Measurements from ENCODE around the gene PIK3R6. TPM values are rescaled to one million over a fixed set of nuclear protein-coding genes. Genes with fewer than 3 reads are reported as not detected.

The PIK3R6 gene
- total and polyA plus RNA-seq, 2 experiments from 2014 or later: 0.11 to 0.24 TPM

DNA sequence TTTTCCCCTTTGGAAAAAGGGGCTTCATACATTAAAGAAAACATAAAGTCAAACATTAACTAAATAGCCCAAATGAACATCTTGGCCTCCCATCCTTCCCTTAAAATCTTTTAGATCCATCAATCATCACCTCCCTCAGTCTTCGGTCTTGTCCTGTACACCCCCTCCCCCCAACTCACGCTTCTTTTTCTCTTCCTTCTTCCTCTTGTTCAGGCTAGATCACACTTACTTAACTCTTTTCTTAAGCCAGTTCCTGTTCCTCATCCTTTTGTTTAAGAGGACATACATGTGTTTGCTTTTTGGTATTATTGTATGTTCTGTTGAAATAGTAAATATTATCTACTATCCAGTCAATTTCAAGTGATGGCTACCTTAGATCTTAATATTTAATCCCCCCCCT lies 73.8 kb downstream of the PIK3R6 start:
- ATAC-seq (no peak), DNase-seq (ENCODE audit: low spot score) (no peak)
- H3K36me3 Mint-ChIP-seq (ENCODE audit: low read depth): peaks cover 11% of the 10 kb centered on the region; the same call in 2 of the 3 replicates
- peaks cover 17% of the 10 kb centered on the region for H3K9me3 Mint-ChIP-seq
- H4K20me1 ChIP-seq (replicated peaks; ENCODE audit: insufficient read depth): no peaks in the 10 kb centered on the region
- H3K79me2 ChIP-seq (replicated peaks; ENCODE audit: insufficient read depth): no peaks in the 10 kb centered on the region
- H3K4me3 Mint-ChIP-seq: no peak overlapping the region
- no peak overlapping the region for H3K4me3 ChIP-seq
- no peaks in the 10 kb centered on the region for H3K9me2 ChIP-seq (ENCODE audit: insufficient read depth)
- H3K27ac Mint-ChIP-seq: no peak overlapping the region
- H3K27me3 Mint-ChIP-seq (ENCODE audit: insufficient read depth, low read depth, poor library complexity): peaks cover 11% of the 10 kb centered on the region
- H3K36me3 ChIP-seq (ENCODE audit: insufficient read depth): no peaks in the 10 kb centered on the region
- H3K27me3 ChIP-seq (ENCODE audit: insufficient read depth): no peaks in the 10 kb centered on the region
- H3K4me1 ChIP-seq (ENCODE audit: insufficient read depth): peaks cover 11% of the 10 kb centered on the region; the same call in 1 of the 2 replicates
- peaks cover 21% of the 10 kb centered on the region for H3K4me1 Mint-ChIP-seq
- H2AFZ ChIP-seq: no peak overlapping the region
- H3K4me2 ChIP-seq: no peak overlapping the region
- no peaks in the 10 kb centered on the region; the same call in 1 of the 2 replicates for H3F3A ChIP-seq (replicated peaks; ENCODE audit: low read depth)
- TF ChIP-seq, protein P1, sequence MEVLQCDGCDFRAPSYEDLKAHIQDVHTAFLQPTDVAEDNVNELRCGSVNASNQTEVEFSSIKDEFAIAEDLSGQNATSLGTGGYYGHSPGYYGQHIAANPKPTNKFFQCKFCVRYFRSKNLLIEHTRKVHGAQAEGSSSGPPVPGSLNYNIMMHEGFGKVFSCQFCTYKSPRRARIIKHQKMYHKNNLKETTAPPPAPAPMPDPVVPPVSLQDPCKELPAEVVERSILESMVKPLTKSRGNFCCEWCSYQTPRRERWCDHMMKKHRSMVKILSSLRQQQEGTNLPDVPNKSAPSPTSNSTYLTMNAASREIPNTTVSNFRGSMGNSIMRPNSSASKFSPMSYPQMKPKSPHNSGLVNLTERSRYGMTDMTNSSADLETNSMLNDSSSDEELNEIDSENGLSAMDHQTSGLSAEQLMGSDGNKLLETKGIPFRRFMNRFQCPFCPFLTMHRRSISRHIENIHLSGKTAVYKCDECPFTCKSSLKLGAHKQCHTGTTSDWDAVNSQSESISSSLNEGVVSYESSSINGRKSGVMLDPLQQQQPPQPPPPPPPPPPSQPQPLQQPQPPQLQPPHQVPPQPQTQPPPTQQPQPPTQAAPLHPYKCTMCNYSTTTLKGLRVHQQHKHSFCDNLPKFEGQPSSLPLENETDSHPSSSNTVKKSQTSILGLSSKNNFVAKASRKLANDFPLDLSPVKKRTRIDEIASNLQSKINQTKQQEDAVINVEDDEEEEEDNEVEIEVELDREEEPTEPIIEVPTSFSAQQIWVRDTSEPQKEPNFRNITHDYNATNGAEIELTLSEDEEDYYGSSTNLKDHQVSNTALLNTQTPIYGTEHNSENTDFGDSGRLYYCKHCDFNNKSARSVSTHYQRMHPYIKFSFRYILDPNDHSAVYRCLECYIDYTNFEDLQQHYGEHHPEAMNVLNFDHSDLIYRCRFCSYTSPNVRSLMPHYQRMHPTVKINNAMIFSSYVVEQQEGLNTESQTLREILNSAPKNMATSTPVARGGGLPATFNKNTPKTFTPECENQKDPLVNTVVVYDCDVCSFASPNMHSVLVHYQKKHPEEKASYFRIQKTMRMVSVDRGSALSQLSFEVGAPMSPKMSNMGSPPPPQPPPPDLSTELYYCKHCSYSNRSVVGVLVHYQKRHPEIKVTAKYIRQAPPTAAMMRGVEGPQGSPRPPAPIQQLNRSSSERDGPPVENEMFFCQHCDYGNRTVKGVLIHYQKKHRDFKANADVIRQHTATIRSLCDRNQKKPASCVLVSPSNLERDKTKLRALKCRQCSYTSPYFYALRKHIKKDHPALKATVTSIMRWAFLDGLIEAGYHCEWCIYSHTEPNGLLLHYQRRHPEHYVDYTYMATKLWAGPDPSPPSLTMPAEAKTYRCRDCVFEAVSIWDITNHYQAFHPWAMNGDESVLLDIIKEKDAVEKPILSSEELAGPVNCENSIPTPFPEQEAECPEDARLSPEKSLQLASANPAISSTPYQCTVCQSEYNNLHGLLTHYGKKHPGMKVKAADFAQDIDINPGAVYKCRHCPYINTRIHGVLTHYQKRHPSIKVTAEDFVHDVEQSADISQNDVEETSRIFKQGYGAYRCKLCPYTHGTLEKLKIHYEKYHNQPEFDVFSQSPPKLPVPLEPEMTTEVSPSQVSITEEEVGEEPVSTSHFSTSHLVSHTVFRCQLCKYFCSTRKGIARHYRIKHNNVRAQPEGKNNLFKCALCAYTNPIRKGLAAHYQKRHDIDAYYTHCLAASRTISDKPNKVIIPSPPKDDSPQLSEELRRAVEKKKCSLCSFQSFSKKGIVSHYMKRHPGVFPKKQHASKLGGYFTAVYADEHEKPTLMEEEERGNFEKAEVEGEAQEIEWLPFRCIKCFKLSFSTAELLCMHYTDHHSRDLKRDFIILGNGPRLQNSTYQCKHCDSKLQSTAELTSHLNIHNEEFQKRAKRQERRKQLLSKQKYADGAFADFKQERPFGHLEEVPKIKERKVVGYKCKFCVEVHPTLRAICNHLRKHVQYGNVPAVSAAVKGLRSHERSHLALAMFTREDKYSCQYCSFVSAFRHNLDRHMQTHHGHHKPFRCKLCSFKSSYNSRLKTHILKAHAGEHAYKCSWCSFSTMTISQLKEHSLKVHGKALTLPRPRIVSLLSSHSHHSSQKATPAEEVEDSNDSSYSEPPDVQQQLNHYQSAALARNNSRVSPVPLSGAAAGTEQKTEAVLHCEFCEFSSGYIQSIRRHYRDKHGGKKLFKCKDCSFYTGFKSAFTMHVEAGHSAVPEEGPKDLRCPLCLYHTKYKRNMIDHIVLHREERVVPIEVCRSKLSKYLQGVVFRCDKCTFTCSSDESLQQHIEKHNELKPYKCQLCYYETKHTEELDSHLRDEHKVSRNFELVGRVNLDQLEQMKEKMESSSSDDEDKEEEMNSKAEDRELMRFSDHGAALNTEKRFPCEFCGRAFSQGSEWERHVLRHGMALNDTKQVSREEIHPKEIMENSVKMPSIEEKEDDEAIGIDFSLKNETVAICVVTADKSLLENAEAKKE (CRISPR knock-in tag; IDR thresholded peaks at IDR 0.05): no peak
- TF ChIP-seq, protein P2, sequence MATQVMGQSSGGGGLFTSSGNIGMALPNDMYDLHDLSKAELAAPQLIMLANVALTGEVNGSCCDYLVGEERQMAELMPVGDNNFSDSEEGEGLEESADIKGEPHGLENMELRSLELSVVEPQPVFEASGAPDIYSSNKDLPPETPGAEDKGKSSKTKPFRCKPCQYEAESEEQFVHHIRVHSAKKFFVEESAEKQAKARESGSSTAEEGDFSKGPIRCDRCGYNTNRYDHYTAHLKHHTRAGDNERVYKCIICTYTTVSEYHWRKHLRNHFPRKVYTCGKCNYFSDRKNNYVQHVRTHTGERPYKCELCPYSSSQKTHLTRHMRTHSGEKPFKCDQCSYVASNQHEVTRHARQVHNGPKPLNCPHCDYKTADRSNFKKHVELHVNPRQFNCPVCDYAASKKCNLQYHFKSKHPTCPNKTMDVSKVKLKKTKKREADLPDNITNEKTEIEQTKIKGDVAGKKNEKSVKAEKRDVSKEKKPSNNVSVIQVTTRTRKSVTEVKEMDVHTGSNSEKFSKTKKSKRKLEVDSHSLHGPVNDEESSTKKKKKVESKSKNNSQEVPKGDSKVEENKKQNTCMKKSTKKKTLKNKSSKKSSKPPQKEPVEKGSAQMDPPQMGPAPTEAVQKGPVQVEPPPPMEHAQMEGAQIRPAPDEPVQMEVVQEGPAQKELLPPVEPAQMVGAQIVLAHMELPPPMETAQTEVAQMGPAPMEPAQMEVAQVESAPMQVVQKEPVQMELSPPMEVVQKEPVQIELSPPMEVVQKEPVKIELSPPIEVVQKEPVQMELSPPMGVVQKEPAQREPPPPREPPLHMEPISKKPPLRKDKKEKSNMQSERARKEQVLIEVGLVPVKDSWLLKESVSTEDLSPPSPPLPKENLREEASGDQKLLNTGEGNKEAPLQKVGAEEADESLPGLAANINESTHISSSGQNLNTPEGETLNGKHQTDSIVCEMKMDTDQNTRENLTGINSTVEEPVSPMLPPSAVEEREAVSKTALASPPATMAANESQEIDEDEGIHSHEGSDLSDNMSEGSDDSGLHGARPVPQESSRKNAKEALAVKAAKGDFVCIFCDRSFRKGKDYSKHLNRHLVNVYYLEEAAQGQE (IDR thresholded peaks at IDR 0.05; ENCODE audit: unreplicated experiment): no peak
- TF ChIP-seq CTCF (conservative IDR thresholded peaks at IDR 0.05; ENCODE audit: low read depth in 2 of 2): no peak
- TF ChIP-seq JUNB (IDR thresholded peaks at IDR 0.05; ENCODE audit: unreplicated experiment): no peak
- no peak for TF ChIP-seq ZNF331 (CRISPR knock-in tag; IDR thresholded peaks at IDR 0.05; ENCODE audit: low read depth)
- no peak for TF ChIP-seq CREB1 (CRISPR knock-in tag; IDR thresholded peaks at IDR 0.05; ENCODE audit: low read depth)
- no peak for TF ChIP-seq EZH2 (IDR thresholded peaks at IDR 0.05; ENCODE audit: low read depth, unreplicated experiment)
- TF ChIP-seq POLR2AphosphoS5 (IDR thresholded peaks at IDR 0.05; ENCODE audit: low read depth): no peak
- TF ChIP-seq, protein P3, sequence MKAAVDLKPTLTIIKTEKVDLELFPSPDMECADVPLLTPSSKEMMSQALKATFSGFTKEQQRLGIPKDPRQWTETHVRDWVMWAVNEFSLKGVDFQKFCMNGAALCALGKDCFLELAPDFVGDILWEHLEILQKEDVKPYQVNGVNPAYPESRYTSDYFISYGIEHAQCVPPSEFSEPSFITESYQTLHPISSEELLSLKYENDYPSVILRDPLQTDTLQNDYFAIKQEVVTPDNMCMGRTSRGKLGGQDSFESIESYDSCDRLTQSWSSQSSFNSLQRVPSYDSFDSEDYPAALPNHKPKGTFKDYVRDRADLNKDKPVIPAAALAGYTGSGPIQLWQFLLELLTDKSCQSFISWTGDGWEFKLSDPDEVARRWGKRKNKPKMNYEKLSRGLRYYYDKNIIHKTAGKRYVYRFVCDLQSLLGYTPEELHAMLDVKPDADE (IDR thresholded peaks at IDR 0.05): no peak
- no peak for TF ChIP-seq ZNF114 (CRISPR knock-in tag; IDR thresholded peaks at IDR 0.05)
- TF ChIP-seq EZH2phosphoT487 (IDR thresholded peaks at IDR 0.05; ENCODE audit: unreplicated experiment): no peak
- TF ChIP-seq STAT1 (IDR thresholded peaks at IDR 0.05; ENCODE audit: unreplicated experiment): no peak
- TF ChIP-seq NANOG (IDR thresholded peaks at IDR 0.05; ENCODE audit: borderline replicate concordance): no peak
- H3K27ac ChIP-seq (ENCODE audit: low read depth): no peak overlapping the region
